HT1080 (cell line): Measurements from ENCODE around the gene PRSS38. TPM values are rescaled to one million over a fixed set of nuclear protein-coding genes. Genes with fewer than 3 reads are reported as not detected.

Experiments used
- DNase-seq: peaks from one replicate; pipeline ENCODE4 v3.0.0-alpha.2; 2015; ENCODE audit warnings: low read depth
- total RNA-seq: library from RNA; depleted of rRNA; stranded (reverse); fragments of >200 nt; shearing (Covaris generic); gene quantifications from 2 replicates; pipeline ENCODE4 v1.2.3, GENCODE V29; 2014; rRNA removed

PRSS38 gene
- total RNA-seq, 1 experiment from 2014 or later: not detected

DNA sequence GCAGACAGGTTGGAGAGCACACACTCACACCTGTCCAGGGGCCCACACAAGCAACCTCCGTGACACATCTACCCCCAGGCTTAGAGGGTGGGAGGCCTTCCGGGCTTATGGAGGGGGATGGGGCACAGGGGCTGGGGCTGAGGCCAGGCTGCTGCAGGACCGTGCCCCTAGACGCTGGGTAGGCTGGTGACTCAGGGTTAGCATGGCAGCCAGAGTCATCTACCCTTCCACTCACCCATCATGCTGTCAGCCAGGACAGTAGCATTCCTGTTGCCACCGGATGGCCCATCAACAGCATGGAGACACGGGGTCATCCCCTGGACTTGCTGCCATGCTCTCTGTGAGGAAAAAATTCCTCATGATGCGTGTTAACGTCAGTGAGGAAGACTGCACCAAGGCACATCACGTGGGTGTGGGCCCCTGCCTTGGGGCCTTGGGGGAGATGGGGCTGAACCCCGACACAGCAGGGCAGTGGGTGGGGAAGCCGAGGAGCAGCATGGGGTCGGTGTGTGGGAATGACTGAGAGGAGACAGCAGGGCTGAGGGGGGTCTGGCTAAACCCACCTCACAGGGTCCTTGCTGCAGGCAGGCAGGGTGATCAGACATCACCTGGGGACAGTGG is 79.5 kb downstream of the PRSS38 start:
- no peak for DNase-seq

Other genes with a start within 250 kb of the PRSS38 start
- 37.7 and 47.6 TPM in 2 replicates for gene JMJD4, start 80.4 kb upstream of the PRSS38 start, total RNA-seq
- gene SNAP47, start 80.2 kb upstream of the PRSS38 start, total RNA-seq: 43.6 and 47.0 TPM in 2 replicates
- 0.33 and 0.68 TPM in 2 replicates for gene WNT9A, start 132.3 kb downstream of the PRSS38 start, total RNA-seq
- gene WNT3A, start 191.3 kb downstream of the PRSS38 start, total RNA-seq: not detected in 2 replicates